NCI-H2029 (cell line): ENCODE data around the gene HPCA.

Source experiments
- DNase-seq: peaks from one replicate; lab custom pipeline; 2025; lab: John Stamatoyannopoulos, UW

The HPCA gene

DNA sequence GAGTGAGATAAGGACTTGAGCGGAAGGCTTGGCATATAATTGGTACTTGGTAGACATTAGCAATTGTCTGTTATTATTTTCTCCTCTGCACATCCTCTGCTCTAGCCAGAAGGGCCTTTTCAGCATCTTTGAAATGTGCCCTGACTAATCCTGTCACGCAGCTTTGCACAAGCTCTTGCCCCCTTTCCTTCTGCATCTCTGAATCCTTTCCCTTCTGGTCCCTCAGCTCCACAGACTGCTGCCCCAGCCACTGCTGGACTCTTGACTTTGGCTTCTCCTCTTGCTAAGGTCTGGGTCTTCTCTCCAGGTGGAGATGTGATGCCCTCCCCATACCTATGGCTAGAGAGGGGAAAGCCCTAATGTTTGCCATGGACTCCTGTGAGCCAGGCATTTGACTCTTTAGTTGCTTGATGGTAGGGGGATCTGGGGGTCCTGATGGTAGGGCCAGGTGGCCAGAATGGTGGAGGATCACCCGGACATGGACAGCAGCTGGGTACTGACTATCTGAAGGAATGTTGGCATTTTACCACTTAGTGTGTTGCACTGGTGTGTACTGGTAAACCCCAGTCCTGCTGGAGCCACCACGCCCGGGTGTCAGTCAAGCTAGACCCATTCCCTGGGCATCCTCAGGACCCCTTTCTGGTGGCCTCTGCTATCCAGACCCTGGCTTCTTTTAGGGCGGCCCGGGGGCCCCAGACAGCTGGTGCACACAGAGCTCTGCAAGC lies 4.4 kb downstream of the HPCA start:
- DNase-seq: no peak

DNA sequence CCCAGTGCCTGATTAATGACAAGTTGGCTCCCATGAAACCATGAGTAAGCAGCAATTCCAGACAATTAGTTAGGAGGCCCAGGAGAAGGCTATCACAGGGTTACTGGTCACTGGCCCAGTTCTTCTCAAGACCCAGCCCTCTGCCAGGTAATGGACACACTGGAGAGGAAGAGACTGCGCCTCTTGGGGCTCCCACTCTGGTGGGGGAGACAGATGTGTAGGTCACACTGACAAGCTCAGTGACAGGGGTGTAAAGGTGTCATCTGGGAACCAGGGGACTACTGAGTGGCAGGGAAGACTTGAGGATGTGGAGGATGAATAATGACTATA lies 4.9 kb downstream of the HPCA start:
- DNase-seq: no peak

DNA sequence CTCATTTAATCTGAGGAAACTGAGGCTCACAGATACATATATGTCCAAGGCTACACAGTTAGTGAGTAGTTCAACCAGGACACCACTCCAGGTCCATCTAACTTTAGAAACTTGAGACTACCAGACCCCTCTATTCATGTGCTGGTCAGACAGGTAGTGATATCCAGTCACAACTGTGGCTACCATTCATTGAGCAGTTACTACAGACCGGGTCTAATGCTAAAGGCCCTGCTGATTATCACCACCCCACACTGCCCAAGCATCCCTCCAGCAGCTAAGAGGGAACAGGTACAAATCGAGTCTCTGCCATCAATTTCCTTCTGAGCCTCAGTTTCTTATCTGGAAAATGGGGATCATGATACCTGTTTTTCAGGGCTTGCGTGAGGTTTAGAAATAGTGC lies 5.3 kb downstream of the HPCA start:
- no peak for DNase-seq

DNA sequence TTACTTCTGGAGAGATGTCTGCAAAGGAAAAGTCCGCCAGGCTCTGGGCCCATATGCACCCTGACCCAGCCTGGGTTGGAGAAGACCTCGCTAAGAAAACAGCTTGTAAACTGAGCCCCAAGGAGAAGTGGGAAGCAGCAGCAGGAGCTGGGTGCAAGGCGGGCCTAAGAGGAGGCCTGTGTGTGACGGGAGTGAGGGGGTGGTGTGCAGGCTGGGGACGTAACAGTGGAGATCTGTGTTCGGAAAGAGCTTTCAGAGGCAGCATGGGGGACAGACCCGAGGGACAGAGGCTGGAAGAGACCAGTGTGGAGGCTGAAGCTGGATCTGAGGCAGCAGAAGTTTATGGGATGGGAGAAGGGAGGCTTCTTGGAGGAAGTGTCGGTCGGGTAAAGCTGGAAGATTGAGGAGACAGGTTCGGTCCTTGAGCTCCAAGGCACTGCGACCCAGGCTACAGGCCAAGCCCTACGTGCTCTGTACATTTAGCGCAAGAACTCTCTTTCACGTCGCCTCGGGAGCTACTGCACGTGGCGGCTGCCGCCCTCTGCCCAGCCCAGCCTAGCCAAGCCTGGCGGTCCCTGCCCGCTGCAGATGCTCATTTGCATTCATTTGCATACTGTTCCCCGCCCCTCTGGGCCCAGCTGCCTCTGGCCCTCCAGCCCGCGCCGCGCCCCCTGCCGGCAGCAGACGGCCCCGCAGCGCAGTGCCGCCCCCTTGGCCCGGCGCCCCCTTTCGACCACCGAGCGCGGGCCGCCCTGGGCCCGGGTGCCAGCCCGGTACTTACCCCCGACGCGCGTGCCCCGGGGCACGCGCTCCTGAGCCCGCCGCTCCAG lies 6.3 kb downstream of the HPCA start:
- DNase-seq: peak; percentile 46

DNA sequence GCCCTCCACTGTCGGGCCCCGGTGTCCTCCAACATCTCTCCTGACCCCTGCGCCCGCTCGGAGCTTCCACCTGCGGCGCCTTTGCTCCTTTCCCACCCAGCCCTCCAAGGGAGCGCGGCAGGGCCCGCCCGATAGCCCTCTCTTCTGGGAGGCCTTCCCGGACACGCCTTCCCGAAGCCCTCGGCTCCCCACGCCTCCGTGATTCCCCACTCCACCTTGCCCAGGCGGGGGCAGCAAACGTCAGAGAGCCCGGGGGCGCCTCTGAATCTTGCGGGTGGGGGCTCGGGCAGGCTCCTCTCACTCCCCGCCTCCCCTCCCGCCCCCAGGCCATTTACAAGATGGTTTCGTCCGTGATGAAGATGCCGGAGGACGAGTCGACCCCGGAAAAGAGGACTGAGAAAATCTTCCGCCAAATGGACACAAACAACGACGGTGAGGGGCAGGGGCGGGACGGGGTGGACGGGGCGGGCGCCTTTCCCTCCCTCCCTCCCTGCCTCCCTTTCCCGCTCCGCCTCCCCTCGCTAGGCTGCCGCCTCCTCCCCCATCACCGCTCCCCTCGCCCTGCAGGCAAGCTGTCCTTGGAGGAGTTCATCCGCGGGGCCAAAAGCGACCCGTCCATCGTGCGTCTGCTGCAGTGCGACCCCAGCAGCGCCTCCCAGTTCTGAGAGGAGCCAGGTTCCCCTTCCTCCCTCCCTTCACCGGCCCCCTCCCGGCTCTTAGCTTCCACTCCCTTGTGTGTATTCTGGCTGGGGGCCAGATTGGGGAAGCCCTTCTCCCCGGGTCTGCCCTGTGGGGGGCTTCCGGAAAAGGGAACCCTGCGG lies 7.1 kb downstream of the HPCA start:
- DNase-seq: no peak

DNA sequence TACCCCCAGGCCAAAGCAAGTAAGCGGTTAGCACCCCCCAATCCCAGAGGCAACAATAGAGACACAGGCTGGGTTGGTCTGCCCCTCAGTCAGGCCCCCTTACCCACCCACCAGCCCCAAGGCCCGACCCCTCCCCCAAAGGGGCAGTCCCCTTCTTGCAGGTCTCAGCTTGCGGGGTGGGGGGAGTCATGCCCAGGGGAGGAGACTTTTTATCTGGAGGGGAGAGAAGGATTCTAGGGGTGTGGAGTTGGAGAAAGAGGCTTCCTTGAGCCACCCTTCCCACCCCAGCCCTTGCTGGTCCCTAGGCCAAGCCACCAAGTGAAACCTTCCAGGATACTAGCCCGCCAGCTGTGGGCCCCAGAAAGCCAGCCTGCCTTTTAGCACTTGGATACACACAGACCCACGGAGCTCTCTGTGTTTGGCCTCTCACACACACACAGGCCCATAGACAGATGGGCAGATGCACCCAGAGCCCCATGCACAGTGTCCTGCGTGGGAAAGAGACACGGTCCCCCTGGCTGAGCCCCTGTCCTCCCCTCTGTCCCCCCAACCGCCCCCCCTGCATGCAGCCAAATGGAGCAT lies 7.8 kb downstream of the HPCA start:
- no peak for DNase-seq

DNA sequence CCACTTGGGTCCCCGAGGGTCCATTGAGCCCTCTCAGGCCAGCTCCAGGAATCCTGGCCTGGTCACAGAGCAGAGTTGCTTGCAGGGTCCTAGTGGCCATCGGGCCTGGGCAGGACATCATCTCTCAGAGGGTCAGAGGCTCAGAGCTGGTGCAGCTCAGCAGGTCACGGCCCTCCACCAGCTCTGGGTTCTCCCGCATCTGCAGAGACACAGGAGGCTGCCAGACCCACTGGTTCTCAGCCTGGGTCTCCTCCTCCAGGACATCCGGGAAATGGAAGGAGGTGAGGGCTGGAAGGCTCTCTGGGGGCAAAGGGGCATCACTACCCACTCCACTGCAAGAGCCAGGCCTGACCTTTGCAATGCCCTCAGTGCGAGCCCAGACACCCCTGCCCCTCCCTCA lies 8.4 kb downstream of the HPCA start:
- no peak for DNase-seq

DNA sequence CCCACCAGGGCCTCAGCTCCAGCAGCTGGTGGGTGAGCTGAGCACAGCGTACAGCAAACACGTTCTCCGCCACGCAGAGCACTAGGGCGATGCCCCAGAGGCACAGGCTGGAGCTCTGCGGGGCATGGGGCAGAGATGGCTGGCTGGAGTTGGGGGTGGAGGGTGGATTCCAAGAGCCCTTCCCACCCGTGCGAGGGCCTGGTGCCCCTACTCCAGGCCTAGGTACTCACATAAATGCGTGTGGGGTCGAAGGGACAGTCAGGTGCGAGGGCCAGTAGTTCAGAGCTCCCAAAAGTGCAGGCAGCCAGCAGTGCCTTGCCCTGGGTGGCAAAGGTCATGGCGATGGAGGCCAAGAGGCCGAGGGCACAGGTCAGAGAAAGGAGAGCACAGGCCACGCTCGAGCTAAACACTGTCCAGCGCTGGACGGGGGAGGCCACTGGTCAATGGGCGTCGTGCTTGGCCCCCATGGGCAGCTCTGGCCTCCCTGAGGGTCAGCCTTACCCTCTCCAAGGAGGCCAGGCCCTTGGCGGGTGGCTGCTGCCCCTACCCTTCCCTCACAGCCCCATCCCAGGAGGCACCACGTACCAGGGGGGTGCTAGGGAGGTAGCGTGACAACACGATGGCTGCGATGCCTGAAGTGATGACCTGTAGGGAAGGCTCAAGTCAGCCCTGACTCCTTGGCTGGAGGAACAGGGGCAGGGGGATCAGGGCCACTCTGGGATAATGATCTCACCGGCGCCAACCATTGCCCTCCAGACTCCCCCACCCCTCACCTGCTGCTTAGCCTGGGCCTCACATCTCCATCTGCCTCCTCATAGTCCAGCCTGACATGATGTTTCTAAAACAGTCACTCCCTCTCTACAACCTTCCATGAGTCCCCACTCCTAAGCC lies 9.3 kb downstream of the HPCA start:
- DNase-seq: no peak

DNA sequence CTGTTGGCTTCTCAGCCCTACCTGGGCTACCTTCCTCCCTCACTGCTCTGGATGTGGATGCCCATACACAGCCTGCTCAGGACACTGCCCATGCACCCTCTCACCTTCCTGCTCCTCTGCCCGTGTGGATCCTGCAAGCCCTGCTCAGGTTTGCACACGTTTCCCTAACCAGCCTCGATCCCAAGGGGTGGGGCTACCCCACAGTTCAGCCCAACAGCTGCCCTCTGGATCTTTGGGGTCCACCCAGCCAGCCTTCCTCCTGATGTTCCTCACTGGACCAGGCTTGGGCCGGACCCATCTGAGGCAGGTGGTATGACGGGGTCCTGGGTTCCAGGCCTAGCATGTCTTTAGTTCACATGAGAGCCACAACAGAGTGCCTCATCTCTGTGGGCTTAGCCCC lies 10.2 kb downstream of the HPCA start:
- no peak for DNase-seq

DNA sequence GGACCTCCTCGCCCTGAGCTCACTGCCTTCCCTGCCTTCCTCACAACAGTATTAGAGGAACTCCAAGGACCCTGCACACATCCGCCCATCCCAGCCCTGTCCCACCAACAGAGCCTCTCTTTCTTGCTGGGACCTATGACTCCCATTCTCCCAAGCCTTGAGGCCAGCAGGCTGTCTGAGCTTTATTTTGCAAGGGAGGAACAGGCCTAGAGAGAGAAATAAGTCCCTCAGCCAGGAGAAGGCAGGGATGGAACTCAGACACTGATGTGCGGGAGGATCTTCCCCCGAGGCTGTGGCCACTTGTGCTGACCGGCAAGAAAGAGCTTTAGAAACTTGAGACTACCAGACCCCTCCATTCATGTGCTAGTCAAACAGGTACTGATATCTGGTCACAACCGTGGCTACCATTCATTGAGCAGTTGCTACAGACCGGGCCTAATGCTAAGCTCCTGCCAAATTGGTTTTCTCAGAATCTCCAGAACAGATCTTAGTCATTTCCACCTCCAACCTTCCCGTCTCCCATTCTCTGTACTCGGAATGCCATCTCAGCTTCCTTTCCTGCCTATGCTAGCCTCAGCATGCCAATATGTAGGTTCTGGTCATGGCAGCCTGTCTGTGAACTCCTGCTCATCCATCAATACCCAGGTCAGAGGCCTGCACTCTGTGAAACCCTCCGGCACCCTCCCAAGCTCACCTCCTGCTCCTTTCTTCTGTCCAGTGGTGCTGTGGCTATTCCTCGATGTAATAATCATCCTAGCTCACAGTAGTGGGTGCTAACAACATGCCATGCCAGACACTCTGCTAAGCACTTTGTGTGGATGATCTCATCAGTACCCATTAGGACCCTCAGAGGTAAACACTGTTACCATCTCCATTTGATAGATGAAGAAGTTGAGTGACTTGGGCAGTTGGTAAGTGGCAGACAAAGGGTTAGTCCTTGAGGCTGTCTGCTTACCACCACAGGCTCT lies 11.1 kb downstream of the HPCA start:
- no peak for DNase-seq

DNA sequence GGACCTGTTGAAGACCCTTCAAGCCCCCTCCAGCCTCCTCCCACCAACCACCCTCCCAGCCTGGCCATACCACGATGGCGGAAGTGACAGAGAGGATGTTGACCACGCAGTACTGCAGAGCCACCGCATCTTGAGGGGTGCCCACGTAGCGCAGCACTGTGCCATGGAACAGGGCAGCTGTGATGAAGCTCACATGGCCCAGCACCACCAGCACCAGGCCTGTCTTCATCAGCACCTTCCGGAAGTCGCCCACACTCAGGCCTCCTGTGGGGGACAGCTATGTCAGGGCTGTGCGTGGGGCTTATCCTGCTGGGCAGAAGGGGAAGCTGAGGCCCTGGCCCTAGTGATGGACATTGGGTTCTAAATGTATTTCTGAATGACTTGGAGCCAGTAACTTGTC lies 11.8 kb downstream of the HPCA start:
- DNase-seq: no peak

DNA sequence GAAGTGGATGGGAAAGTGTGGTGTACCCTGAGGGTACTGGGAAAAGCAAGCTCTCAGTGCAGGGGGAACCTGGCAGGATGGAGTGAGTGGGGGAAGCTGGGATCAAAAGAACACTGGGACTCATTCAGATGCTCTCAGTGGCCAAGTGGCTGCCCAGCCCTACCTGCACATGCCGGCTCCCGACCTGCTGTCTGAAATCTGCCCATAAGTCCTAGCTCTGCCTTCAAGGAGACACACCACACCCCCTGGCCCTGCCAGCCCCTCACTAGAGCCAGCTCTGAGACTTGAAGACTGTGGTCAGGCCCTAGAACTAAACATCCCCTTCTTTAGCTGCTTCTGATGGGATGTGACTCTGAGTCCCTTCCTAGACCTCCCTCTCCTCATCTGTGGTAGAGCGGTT lies 12.7 kb downstream of the HPCA start:
- no peak for DNase-seq

DNA sequence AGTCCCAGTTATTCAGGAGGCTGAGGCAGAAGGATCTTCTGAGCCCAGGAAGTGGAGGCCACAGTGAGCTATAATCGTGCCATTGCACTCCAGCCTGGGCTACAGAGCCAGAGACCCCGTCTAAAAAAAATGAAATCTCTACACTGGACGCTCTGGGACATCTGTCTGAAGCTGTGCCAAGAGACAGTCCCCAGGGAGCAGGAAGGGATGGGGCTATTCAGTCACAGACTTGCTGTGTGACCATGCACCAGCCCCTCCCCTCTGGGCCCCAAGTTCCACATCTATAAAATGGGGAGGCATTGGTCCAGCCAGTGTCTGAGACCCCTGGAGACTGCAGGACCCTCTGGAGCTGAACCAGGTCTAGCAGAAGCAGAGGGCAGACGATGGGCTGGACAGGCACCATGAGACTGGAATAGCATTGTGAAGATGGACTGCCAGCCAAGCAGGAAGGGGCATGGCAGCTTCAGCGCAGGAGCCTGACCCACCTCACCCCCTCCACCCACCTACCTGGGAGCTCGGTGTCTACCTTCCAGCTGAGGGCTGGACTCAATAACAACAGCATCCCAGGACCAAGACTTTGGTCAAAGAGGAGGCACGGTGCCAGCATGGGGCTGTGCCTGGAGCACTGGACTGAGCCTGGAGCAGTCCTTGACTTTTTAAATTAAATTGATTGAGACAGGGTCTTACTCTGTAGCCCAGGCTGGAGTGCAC lies 13.4 kb downstream of the HPCA start:
- no peak for DNase-seq

DNA sequence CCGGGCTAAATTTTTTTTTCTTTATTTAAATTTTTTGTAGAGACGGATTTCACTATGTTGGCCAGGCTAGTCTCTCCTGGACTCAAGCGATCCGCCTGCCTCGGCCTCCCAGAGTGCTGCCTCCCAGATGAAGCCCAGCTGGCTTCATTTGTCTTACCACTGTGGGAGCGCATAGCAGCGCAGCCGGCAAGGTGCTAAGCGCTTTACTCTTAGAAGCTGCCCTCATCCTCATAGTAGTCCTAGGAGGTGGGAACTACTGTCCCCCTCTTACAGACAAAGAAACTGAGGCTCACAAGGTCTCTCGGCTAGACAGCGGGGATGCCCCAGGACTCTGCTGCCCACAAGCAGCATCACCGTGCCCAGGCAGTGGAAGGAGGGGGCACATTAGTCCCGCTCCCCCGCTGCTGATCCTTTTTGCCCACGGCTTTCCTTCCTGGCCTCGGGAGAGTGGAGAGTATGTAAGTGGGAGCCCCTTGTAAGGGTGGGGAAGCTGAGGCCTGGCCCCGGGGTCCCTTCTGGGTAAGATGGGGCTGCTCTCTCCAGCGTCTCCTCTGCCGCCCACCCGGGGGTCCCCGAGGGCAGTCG lies 14.2 kb downstream of the HPCA start:
- no peak for DNase-seq

DNA sequence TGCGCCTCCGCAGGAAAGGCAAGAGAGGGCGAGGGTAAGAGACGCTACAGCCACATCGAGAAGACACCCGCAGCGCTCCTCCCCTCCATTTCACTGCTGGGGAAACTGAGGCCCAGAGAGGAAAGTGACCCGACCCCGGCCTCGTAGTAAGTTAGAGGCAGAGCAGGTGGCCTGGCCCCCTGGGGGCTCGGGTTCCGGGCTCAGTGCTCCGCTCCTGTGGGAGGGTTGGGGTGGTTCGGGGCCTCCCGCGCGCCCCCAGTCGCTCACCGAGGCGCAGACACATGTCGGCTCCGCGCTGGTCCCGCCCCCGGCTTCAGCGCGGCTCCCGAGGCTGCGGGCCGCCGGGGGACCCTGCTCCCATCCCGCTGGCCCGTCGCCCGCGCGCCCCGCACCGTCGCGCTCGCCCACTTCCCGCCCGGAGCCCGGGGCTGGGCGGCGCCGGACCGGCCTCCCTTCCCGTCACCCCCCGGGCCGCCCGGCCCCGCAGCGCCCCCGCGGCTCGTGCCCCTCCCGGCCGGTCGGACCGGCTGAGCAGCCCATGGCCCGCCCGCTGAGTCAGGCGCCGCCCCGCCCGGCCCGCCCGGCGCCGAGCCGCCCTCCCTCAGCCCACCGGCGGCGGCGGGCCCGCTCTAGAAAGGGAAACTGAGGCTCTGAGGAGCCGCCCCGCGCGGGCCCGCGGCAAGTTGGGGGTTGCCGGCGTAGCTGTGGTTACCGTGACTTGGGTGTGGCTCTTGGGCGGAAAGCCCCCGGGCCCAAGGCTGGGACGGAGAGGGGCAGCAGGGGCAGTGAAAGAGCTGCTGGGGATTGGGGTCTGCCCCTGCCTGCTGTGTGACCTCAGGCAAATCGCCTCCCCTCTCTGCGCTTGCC lies 14.9 kb downstream of the HPCA start, which contains the start of gene TMEM54:
Gene TMEM54, minus strand, starts transcription at position 434 of the 867 bp plus-strand sequence. Its CDS starts 151 bp downstream, at position 283.
- DNase-seq: no peak

DNA sequence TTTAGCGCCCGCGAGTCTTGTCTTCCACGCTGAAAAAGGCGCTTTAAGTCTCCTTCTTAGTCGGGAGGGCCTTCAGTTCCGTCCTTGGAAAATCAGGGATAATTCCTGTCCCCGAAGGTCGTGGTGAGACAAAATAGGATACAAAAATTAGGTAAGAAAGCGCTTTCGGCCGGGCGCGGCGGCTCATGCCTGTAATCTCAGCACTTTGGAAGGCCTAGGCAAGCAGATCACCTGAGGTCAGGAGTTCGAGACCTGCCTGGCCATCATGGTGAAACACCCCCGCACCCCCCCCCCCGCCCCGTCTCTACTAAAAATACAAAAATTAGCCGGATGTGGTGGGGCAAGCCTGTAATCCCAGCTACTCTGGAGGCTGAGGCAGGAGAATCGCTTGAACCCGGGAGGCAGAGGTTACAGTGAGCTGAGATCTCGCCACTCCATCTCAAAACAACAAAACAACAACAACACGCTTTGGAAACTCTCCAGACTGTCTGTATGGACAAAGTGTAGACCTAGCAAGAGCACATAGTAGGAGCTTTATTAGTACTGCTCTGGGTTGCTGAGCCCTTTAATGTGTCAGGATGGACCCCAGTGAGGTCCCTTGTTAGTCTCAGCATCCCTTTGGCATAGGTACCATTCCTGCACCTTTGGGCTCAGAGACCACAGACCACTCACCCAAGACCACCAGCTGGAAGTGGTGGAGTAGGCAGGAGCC lies 15.7 kb downstream of the HPCA start:
- no peak for DNase-seq

DNA sequence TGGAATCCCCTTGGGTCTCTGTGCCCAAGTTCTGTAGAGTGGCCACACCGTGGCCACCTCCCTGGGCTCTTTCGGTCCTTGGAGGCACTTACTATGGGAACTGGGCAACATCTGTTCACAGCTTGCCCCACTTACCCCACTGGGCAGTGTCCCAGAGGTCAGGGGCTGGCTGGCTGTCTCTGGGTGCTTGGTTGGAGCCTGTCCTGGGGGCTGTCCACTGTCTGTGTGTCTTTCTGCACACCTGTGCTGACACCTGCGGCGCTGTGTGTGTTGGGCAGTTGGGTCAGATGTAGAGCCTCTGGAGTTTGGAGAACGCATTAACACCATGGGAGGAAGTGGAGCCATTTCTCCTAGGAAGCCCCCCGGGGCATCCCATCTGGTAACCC lies 16.2 kb downstream of the HPCA start:
- DNase-seq: no peak
